GM18499 (cell line): ENCODE data around the gene UNC80.

Experiments used
- ATAC-seq: cut with Tn5 transposase; IDR thresholded peaks from one replicate; pipeline ENCODE4 v1.9.1; 2021; ENCODE audit warnings: moderate number of reproducible peaks; ENCODE audit not compliant: insufficient read depth, unreplicated experiment

UNC80 gene

DNA sequence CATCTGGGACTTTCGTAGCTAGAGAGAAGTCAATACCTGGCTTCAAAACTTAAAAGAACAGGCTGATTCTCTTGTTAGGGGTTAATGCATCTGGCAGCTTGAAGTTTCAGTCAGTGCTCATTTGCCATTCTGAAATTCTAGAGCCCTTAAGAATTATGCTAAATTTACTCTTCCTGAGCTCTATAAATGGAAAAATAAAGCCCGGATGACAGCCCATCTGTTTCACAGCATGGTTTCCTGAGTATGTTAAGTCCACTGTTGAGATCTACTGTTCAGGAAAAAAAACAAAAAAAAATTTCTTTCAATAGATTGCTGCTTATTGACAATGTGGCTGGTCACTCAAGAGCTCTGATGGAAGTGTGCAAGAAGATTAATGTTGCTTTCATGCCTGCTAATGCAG, 129.5 kb downstream of the UNC80 start:
- no peak for ATAC-seq

DNA sequence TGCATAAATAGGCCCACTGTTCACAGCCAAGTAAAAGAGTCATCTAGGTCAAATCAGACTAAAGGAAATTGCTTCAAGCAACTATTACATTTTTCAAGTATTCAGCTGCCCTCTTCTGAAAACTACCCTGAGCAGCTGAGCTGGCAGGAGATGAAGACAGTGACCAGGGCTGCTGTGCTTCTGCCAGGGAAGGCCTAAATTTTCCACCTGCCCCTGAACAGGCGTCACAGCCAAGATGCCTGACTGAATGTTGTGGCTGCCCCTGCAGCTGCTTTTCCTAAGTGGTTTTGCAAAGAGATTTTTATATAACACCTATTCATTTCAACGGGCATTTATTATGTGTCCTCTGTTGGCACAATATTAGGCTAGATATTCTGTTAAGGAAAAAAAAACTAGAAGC, 134.1 kb downstream of the UNC80 start:
- no peak for ATAC-seq

DNA sequence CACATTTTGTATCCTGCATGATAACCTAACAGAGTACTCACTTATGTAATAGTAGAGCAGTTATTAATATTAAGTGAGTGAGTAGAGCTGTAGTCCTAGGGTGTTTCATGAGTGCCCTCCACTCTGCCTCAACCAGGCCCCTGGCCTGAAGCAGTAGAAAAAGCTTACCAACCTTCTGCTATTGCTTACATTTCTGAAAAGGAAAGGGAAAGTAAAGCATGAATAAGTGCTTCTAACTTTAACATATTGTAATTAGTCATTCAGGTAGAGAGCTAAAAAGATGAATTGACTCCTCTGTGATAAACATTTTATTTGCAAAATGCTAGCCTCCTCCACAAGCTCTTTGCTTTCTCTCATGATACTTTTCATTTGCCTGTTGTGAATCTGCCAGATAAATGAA, 136.1 kb downstream of the UNC80 start:
- ATAC-seq: no peak

DNA sequence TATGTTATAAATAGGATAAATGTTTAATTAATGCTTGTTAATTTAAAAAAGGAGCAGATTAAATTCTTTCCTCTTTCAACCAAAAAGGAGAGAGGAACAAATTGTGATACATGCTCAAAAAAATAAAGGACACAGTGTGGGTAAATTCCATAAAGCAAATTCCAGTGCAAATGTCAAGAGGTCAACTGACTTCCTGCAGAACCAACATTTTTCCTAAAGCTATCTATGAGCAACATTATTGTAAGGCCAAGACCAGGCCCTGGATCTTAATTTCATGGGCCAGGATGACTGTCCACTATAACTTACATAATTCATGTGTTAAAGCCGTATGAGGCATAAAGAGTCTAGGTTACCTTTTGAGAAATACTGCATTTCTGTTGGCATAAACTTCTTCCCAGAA, 136.9 kb downstream of the UNC80 start:
- ATAC-seq: no peak

DNA sequence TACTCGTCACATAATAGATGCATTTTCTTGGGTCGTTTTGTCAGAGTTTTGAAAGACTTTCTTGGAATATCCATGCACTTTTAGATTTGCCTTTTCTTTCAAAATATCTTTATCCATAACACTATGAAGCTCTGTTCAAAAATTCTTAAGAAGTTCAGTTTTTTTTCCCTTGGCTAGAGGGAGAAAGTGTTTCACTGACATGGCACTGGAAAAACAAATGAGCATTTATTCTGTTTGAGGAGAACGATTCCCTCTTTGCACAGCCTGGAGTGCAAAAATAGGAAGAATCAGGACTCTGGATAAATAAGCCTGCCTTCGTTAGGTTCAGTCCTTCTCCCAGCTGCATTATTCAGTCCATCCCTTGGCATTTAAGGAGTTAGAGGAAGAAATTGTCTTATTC, 139.9 kb downstream of the UNC80 start:
- ATAC-seq: no peak

DNA sequence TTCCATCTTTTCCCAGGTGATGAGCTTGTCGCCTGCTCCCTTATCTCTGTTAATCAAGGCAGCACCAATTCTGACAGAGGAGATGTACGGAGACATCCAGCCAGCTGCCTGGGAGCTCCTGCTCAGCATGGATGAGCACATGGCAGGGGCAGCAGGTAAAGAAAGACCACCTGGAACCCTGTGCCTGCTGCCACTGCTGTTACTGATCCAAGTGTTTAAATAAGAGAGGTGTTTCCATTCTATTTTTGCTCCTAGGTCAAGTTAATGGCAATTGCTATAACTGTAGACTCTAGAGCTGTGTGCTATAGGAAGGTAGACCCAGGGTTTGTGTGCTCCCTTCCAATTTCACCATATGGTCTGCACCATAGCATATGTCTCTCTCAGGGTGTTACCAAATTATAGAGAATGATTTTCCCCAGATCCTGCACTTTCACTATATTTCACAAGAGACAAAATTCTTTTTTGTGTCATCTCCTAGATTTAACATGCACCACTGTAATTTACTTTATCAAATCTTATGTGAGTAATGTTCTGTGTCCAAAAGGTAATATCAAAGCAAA, 142.2 kb downstream of the UNC80 start:
- ATAC-seq: no peak

DNA sequence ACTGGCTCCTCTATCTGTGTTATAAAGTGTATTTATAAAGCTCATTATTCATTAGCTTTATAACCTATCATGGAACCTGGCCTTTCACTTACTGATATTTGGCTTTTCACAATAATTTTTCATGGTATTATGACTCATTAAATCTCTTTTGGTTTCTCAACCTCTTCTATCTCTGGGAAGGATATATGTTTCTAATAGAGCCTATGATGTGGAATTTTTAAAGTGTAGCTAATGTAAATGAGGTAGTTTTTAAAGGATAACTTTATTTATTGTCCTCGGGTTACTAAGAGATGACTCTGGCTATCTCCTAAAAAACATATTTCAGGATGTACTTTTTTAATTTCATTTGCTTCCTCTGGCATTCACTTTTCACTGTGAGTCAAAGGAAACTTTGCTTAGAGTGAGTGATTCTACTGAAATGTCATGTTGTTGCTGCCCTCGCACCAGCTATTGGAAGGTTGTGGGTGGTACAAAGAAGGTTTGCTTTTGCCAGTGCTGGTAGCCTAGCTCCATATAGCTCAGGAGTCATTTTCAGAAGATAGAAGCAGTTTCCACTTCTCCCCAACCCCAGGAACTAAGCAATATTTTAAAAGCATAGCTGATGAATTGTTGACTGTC, 145.6 kb downstream of the UNC80 start:
- no peak for ATAC-seq

DNA sequence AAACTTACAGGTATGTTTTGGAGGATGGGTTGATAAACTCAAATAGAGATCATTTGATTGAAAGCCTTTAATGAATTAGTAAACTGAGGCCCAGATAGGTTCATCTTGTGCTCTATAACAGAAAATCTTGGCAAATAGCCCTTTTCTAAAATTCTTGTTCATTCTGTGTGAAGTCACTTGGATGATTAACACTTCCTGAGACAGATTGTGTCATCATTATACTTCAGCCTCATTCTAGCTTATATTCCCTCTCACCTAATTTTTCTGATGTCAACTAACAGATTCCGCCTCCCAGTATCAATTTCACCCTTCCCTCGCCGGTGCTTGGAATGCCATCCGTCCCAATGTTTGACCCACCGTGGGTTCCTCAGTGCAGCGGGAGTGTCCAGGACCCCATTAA, 146.6 kb downstream of the UNC80 start:
- ATAC-seq: no peak

DNA sequence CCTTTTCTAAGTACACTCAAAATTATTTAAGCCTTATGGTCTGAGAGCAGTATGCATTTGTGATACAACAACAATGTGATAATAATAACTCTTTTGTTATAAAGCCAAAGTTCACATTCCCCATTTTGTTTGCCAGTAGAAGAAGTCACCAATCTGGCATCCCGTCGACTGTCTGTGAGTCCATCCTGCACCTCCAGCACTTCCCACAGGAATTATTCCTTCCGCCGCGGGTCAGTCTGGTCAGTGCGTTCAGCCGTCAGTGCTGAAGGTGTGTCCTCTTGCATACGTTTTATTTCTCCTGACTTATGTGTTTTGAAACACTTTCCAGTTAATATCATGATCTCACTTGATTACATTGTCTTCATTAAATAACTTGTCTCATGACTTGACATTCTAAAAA, 150.5 kb downstream of the UNC80 start:
- ATAC-seq: no peak

DNA sequence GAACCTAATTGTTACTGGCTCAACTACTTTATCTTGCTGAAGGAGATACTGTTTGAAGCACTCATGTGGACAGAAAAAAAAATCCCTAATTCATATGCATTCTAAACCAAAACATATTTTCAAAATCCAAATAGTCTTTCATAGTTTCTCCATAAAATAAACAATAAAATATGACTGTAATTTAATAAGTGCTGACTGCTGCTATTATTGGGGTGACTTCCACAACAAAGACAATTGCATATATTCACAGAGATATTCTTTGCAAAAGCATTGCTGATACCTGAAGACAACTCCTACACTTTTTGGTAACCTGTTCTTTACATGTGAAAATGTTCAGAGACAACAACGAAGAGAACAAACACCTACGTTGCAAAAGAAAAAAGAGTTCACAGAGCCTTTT, 157.7 kb downstream of the UNC80 start:
- ATAC-seq: no peak

DNA sequence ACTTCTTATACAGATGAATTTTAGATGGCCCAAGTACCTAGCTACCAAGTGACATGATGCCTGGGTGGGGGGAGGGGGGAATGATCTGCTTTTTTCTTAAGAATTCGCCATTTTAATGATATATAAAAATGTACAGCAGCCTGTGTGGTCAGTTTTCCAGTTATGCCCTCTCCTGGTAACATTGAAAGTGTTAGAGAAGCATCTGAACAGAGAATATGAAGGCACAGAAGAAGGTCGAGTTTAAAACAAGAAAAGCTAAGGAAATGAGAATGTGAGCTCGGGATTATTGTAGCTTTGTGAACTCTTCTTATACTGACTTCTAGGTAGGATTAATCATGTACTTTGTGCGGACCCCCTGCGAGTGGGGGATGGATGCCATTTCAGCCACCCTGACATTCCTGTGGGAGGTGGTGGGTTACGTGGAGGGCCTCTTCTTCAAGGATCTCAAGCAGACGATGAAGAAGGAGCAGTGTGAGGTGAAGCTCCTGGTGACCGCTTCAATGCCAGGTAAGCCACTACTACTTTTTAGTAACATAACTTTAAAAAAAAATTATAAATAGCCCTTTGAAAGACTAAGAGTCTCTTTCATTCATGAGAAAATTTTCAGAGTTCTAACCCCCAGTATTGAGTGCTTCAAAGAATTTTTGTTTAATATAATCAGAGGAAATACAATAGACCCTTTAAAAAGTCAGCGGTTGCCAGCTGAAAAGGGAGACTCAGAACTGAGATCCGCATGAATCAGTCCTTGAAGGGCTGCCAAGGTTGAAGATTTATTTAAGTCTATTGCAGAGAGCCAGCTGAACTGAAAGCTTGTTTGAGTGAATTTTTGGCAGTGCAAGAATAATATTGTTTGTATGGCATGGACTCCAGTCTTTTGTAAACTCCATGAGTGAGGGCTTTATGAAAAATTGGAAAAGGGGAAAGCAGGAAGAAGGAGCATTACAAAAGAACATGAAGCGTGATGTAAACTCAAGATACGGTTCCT, 162.2 kb downstream of the UNC80 start:
- ATAC-seq: no peak

DNA sequence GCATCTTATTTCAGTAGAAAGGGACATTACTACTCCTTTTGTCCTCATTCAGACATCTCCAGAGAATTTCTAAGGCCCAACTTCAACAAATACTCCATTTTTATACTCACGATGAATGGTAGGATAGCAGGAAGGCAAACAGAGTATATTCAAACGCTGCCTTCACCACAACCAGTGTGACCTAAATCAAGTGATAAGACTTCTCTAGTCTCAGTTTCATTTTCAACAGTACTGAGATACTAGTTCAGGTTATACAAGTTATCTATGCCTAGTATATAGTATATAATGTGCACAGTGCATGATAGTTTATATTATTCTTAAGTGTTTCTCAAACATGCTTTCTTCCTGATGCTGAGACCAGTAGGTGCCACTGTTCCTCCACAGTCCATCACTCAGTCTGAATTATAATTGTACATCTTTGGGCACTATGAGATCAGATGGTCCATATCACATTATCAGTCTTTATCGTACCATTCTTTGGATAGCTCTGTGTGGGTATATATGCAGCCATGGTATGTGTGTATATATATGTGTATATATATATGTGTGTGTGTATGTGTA, 164.6 kb downstream of the UNC80 start:
- no peak for ATAC-seq

DNA sequence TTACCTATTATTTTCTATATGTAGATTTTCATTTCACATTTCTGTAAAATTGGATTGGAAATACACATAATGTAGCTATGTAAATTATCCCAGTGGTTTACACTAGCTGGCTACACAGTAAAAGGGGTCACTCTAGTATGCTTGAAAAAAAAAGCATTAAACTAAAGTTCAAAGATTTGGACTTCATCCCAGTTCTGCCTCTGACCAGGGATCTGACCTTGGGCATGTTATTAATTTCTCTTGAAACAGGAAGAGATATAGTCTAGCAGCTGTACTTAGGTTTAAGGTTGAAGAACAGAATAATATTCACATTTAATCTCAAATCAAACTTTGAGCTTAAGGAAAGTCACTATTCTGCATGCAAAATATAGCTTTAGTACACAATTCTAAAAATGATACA, 166.3 kb downstream of the UNC80 start:
- ATAC-seq: no peak

DNA sequence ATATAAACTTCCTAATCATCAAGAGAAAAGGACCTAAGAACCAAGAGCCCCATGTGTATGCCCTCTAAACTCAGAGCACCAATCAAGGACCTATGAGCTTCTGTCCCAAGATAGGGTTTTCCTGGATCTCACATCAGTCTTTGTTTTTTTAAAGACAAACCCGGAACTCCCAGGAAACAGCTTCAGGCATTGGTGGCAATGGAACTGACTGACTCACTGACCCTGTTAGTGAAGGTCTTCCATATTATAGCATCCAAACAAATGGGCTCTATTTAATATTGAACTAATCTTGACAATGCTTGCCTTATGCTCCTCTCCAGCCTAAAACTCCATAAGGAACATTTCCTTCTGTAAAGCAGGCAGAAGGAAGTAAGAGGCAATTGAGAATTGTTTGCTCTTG, 167.3 kb downstream of the UNC80 start:
- no peak for ATAC-seq

DNA sequence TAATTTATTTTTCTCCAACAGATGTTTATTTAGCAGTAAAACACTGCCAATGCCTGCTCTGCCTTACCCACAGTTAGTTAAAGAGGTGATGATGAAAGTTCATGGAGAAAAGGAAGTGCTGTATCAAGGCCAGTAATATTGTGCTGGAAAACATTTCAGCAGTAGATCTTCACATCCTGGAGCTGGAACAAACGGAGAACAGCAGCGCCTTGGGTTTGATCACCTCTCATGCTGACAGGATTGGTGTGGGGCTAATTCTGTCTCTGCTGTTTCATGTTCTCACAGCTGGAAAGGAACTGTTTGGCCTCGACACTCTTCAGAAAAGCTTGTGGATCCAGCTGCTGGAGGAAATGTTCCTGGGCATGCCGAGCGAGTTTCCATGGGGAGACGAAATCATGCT, 169.3 kb downstream of the UNC80 start:
- no peak for ATAC-seq

DNA sequence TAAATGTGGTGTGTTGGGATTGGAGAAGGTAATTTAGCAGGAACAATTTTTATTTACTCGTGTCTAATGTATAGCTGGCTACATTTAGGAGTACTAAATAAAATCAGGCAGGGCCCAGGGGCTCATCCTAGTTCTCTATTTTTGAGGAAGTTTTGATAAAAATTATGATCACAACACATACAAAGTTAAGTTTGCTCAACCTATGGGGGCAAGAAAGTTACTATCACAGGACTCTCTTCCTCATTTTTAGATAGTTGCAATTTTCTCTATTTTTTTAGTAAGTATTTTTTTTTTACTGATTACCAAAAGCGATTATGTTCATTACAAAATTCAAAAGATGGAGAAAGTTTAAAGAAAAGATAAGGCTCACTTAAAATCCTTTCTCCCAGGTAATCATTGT, 170.8 kb downstream of the UNC80 start:
- ATAC-seq: no peak

DNA sequence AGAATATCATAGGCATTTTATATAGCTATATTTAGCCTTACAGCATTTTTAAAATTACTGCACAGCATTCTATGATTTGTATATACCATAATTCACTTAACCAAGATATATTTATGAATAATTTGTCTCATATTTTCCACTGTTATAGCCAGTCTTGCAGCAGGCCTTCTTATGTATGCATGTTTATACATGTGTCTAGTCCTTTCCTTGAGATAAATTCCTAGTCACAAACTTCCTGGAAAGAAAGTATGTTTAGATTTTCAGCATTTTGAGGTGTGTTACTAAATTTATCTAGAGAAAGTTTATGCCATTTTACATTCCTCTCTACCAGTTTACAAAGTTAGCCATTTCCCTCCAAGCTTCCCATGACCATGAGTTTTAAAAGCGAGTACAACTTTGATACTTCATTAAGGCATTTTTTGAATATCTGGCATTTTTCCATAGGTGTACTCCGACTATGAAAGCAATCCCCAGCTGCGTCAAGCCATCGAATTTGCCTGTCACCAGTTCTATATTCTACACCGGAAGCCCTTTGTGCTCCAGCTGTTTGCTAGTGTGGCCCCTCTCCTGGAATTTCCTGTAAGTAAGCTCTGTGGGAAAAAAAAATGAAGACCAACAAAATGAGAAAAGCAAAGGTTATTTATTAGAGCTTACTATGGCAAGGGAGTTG, 171.4 kb downstream of the UNC80 start:
- no peak for ATAC-seq

DNA sequence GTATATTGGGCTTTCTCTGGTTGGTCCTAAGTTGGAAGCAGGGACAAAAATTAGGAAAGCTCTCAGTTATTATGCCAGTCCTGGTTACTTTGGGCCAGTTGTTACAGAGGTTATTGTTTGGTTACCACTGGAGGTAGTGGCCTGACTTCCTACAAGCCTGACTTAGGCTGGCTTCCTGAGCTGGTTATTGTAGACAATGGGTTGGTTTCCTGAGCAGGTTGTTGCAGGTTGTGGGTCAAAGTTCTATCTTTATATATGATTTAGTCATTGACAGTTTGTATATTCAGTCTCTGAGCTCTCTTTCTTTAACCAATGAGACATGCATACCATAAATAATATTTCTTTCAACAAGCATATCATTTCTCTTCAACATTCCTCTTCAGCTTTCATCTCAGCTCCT, 172.1 kb downstream of the UNC80 start:
- no peak for ATAC-seq

DNA sequence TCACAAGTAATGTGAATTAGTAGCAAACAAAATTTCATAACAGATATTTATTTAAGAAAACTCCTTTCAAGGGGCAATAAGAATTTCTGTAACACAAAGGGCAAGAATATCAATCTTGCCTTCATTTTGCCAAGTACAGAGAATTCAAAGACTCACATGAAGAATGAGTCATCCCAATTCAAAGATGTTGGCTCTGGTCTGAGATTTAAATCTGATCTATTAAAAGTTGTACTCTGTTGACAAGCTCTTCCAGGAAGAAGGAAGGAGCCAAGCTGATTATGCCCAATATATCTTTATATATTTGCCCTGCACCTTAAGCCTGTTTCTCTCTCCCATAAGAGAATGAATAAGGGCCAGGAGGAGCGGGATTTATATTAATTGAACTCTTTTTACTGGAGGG, 174.9 kb downstream of the UNC80 start:
- ATAC-seq: no peak

DNA sequence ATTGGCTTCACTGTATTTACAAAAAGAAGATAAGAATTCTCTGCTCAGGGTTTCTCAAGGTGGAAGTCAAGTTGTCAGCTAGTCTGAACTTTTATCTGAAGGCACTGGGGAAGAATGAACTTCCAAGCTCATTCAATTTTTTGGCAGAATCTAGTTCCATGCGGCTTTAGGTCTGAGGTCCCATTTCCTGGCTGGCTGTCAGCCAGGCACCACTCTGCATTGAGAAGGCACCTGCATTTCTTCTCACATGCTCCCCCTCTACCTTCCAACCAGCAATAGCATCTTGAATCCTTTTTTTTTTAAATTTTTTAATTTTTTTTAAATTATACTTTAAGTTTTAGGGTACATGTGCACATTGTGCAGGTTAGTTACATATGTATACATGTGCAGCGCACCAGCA, 184.6 kb downstream of the UNC80 start:
- ATAC-seq: no peak

DNA sequence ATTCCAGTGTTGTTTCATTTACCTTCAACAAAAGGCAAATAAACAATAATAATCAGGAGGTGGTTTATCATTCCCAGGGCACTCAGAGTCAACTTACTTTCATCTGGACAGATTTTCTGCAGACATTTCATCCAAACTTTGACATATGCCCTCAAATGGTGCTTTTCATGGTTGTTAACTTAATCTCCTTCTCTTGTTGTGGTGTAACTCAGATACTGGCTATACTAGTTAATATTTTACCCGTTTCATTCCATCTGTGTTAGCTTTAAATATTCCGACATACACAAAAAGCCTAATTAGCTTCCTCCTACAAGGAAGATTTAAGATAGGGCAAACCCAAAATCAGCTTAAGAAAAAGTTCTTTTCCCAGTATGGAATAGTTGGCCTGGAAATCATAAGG, 186.4 kb downstream of the UNC80 start:
- no peak for ATAC-seq
